Neural cell (in vitro differentiated cells): ENCODE results near the gene APBB1IP. TPM values are rescaled to one million over a fixed set of nuclear protein-coding genes. Genes with fewer than 3 reads are reported as not detected.

Experiments
- H2AFZ ChIP-seq: fragments of 200-600, 300-800 bp; sonication (generic), shearing (Covaris generic); 2 replicates; pipeline ENCODE4 v1.6.0; 2014; ENCODE audit warnings: low read depth, mild to moderate bottlenecking, antibody characterized with exemption, low read length, moderate library complexity
- H3F3A ChIP-seq: fragments of 200-600 bp; shearing (Covaris generic); 2 replicates; pipeline ENCODE4 v1.6.1; 2016; ENCODE audit warnings: mild to moderate bottlenecking, moderate library complexity, mixed read lengths, antibody characterized with exemption, low read length; ENCODE audit not compliant: insufficient read depth, poor library complexity, severe bottlenecking
- H3K27ac ChIP-seq: fragments of 200-600, 300-800 bp; sonication (generic), shearing (Covaris generic); 2 replicates; pipeline ENCODE4 v1.5.1; 2014; ENCODE audit warnings: mild to moderate bottlenecking, low read length, moderate library complexity
- H3K27me3 ChIP-seq: fragments of 300-800, 200-600 bp; sonication (generic), shearing (Covaris generic); 2 replicates; pipeline ENCODE4 v1.6.0; 2014; ENCODE audit warnings: mild to moderate bottlenecking, low read depth, low read length, moderate library complexity; ENCODE audit not compliant: insufficient read depth
- H3K36me3 ChIP-seq: fragments of 300-800, 200-600 bp; sonication (generic), shearing (Covaris generic); 2 replicates; pipeline ENCODE4 v1.5.1; 2014; ENCODE audit warnings: mild to moderate bottlenecking, antibody characterized with exemption, low read length, moderate library complexity; ENCODE audit not compliant: insufficient read depth
- H3K4me2 ChIP-seq: fragments of 300-800, 200-600 bp; sonication (generic), shearing (Covaris generic); 2 replicates; pipeline ENCODE4 v1.6.0; 2014; ENCODE audit warnings: mild to moderate bottlenecking, low read length
- H3K4me3 ChIP-seq: fragments of 300-800, 200-600 bp; sonication (generic), shearing (Covaris generic); 2 replicates; pipeline ENCODE4 v1.5.1; 2014; ENCODE audit warnings: mild to moderate bottlenecking, low read length, moderate library complexity
- H3K79me2 ChIP-seq: fragments of 200-600 bp; shearing (Covaris generic); replicated peaks from 2 replicates; pipeline ENCODE4 v1.6.0; 2014; ENCODE audit warnings: mild to moderate bottlenecking, low read length, moderate library complexity; ENCODE audit not compliant: insufficient read depth
- H3K9ac ChIP-seq: fragments of 300-800, 200-600 bp; sonication (generic), shearing (Covaris generic); 2 replicates; pipeline ENCODE4 v1.6.1; 2016; ENCODE audit warnings: mild to moderate bottlenecking, low read length, mixed read lengths
- H3K9me2 ChIP-seq: fragments of 200-600 bp; shearing (Covaris generic); 2 replicates; pipeline ENCODE4 v1.6.1; 2016; ENCODE audit warnings: mild to moderate bottlenecking, low read length, mixed read lengths; ENCODE audit not compliant: insufficient read depth
- H3K9me3 ChIP-seq: fragments of 200-600, 300-800 bp; sonication (generic), shearing (Covaris generic); 2 replicates; pipeline ENCODE4 v1.6.1; 2016; ENCODE audit warnings: mild to moderate bottlenecking, mixed run types, low read length, moderate library complexity, mixed read lengths
- H4K20me1 ChIP-seq: fragments of 200-600 bp; shearing (Covaris generic); 2 replicates; pipeline ENCODE4 v1.6.1; 2016; ENCODE audit warnings: mild to moderate bottlenecking, mixed run types; ENCODE audit not compliant: insufficient read depth
- CTCF ChIP-seq: fragments of 450-650 bp; IDR thresholded peaks from 2 replicates; pipeline ENCODE4 v1.5.1; 2014; ENCODE audit warnings: antibody characterized with exemption, mild to moderate bottlenecking, moderate library complexity; ENCODE audit not compliant: poor library complexity, severe bottlenecking
- EP300 ChIP-seq: fragments of 450-650 bp; conservative IDR thresholded peaks from 2 replicates; pipeline ENCODE4 v1.6.1; 2014; ENCODE audit warnings: antibody characterized with exemption, mild to moderate bottlenecking, moderate library complexity; ENCODE audit not compliant: poor library complexity, severe bottlenecking
- EZH2 ChIP-seq: fragments of 200-600, 300-800 bp; shearing (Covaris generic), sonication (generic); IDR thresholded peaks from 2 replicates; pipeline ENCODE4 v1.6.1; 2014; ENCODE audit warnings: antibody characterized with exemption, low read length, borderline replicate concordance, mild to moderate bottlenecking; ENCODE audit not compliant: insufficient read depth, poor library complexity, severe bottlenecking
- MXI1 ChIP-seq: fragments of 450-650 bp; conservative IDR thresholded peaks from 2 replicates; pipeline ENCODE4 v1.6.1; 2014; ENCODE audit warnings: antibody characterized with exemption, mild to moderate bottlenecking; ENCODE audit not compliant: poor library complexity, severe bottlenecking
- POLR2AphosphoS5 ChIP-seq: IDR thresholded peaks from 2 replicates; pipeline ENCODE4 v1.6.1; 2012
- RAD21 ChIP-seq: fragments of 450-650 bp; conservative IDR thresholded peaks from 2 replicates; pipeline ENCODE4 v1.6.1; 2014; ENCODE audit warnings: antibody characterized with exemption, mild to moderate bottlenecking, moderate library complexity
- SMC3 ChIP-seq: fragments of 450-650 bp; conservative IDR thresholded peaks from 2 replicates; pipeline ENCODE4 v1.6.1; 2014; ENCODE audit warnings: antibody characterized with exemption, mild to moderate bottlenecking, moderate library complexity; ENCODE audit not compliant: poor library complexity
- TAF1 ChIP-seq: IDR thresholded peaks from 2 replicates; pipeline ENCODE4 v1.6.1; 2012; ENCODE audit warnings: low read depth
- polyA plus RNA-seq: library from polyadenylated mRNA; depleted of rRNA; stranded (reverse); fragments of >200 nt; gene quantifications from 2 replicates; pipeline ENCODE4 v1.2.3, GENCODE V29; 2014
- TF ChIP-seq, protein P1 (sequence below): IDR thresholded peaks from 2 replicates; pipeline ENCODE4 v1.6.1; 2012; ENCODE audit warnings: borderline replicate concordance

The APBB1IP gene
- polyA plus RNA-seq, 1 donor from 2014 or later = not detected

- TF ChIP-seq MXI1 (no peak), CTCF (no peak), TAF1 (no peak), EZH2 (no peak), RAD21 (no peak), SMC3 (no peak), POLR2AphosphoS5 (no peak), EP300 (no peak)
- TF ChIP-seq, protein P1, sequence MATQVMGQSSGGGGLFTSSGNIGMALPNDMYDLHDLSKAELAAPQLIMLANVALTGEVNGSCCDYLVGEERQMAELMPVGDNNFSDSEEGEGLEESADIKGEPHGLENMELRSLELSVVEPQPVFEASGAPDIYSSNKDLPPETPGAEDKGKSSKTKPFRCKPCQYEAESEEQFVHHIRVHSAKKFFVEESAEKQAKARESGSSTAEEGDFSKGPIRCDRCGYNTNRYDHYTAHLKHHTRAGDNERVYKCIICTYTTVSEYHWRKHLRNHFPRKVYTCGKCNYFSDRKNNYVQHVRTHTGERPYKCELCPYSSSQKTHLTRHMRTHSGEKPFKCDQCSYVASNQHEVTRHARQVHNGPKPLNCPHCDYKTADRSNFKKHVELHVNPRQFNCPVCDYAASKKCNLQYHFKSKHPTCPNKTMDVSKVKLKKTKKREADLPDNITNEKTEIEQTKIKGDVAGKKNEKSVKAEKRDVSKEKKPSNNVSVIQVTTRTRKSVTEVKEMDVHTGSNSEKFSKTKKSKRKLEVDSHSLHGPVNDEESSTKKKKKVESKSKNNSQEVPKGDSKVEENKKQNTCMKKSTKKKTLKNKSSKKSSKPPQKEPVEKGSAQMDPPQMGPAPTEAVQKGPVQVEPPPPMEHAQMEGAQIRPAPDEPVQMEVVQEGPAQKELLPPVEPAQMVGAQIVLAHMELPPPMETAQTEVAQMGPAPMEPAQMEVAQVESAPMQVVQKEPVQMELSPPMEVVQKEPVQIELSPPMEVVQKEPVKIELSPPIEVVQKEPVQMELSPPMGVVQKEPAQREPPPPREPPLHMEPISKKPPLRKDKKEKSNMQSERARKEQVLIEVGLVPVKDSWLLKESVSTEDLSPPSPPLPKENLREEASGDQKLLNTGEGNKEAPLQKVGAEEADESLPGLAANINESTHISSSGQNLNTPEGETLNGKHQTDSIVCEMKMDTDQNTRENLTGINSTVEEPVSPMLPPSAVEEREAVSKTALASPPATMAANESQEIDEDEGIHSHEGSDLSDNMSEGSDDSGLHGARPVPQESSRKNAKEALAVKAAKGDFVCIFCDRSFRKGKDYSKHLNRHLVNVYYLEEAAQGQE = no peak
- Histone ChIP-seq H3K9me2 (no peaks in the 10 kb centered on the region), H3K9ac (no peak overlapping the region), H3K36me3 (no peaks in the 10 kb centered on the region), H3K4me3 (no peak overlapping the region), H2AFZ (no peak overlapping the region), H3K79me2 (no peaks in the 10 kb centered on the region), H4K20me1 (no peaks in the 10 kb centered on the region), H3K9me3 (no peaks in the 10 kb centered on the region), H3K27ac (no peak overlapping the region), H3K27me3 (no peaks in the 10 kb centered on the region), H3F3A (no peaks in the 10 kb centered on the region), H3K4me2 (no peak overlapping the region)
Measured at GRCh38 chr10:26446258-26446657, 8.1 kb downstream of the APBB1IP start.

GRCh38 chr10:26448292-26448691, 10.2 kb downstream of the APBB1IP start:
- no peak overlapping the region for H2AFZ ChIP-seq
- H3F3A ChIP-seq = no peaks in the 10 kb centered on the region
- no peak overlapping the region for H3K27ac ChIP-seq
- TF ChIP-seq POLR2AphosphoS5 = no peak
- no peak for TF ChIP-seq CTCF
- no peak for TF ChIP-seq SMC3
- H3K4me3 ChIP-seq = no peak overlapping the region
- no peaks in the 10 kb centered on the region for H3K79me2 ChIP-seq
- H4K20me1 ChIP-seq = no peaks in the 10 kb centered on the region
- no peak overlapping the region for H3K9ac ChIP-seq
- no peaks in the 10 kb centered on the region for H3K9me2 ChIP-seq
- no peaks in the 10 kb centered on the region for H3K36me3 ChIP-seq
- no peaks in the 10 kb centered on the region for H3K9me3 ChIP-seq
- no peaks in the 10 kb centered on the region for H3K27me3 ChIP-seq
- H3K4me2 ChIP-seq = no peak overlapping the region
